ENCODE results near the gene CLHC1. TPM values are rescaled to one million over a fixed set of nuclear protein-coding genes. Genes with fewer than 3 reads are reported as not detected.
"Not testable (repeated sequence)": the region's sequence is repeated elsewhere in the genome, so short reads cannot be mapped to it uniquely, and the experiment has no call there.

CLHC1 gene
- total RNA-seq, 1 donor from 2014 or later, result 6.8 TPM

GRCh38 chr2:55232863-55233657 lies 967 bp upstream of the CLHC1 start:
- DNase-seq (ENCODE audit: low read depth) (peak; percentile 25), FAIRE-seq (no peak)
- H3K36me3 ChIP-seq (ENCODE audit: control insufficient read depth, insufficient read depth, low read length), result peaks cover 12% of the 10 kb centered on the region
- H3K4me3 ChIP-seq (ENCODE audit: low read depth, low read length), result peak overlapping the region; percentile 84
- TF ChIP-seq CTCF (IDR thresholded peaks at IDR 0.05; ENCODE audit: insufficient read depth, low read length, severe bottlenecking), result no peak
- no peaks in the 10 kb centered on the region for H3K27me3 ChIP-seq (ENCODE audit: control insufficient read depth, insufficient read depth, low read length)

GRCh38 chr2:55231546-55232083 lies 478 bp downstream of the CLHC1 start:
- peak; percentile 59 for DNase-seq (ENCODE audit: low read depth)
- no peak for TF ChIP-seq CTCF (IDR thresholded peaks at IDR 0.05; ENCODE audit: insufficient read depth, low read length, severe bottlenecking)
- FAIRE-seq, result no peak
- Histone ChIP-seq H3K36me3 (ENCODE audit: control insufficient read depth, insufficient read depth, low read length) (peaks cover 12% of the 10 kb centered on the region), H3K4me3 (ENCODE audit: low read depth, low read length) (peak overlapping the region; percentile 84), H3K27me3 (ENCODE audit: control insufficient read depth, insufficient read depth, low read length) (no peaks in the 10 kb centered on the region)

- Histone ChIP-seq H3K4me3 (ENCODE audit: low read depth, low read length) (no peak overlapping the region), H3K36me3 (ENCODE audit: control insufficient read depth, insufficient read depth, low read length) (peaks cover 10% of the 10 kb centered on the region), H3K27me3 (ENCODE audit: control insufficient read depth, insufficient read depth, low read length) (no peaks in the 10 kb centered on the region)
- no peak for TF ChIP-seq CTCF (IDR thresholded peaks at IDR 0.05; ENCODE audit: insufficient read depth, low read length, severe bottlenecking)
- DNase-seq (ENCODE audit: low read depth) (no peak), FAIRE-seq (no peak)
These were observed 1.5 kb downstream of the CLHC1 start for GRCh38 chr2:55230551-55230950.

GRCh38 chr2:55229221-55229620 lies 2.9 kb downstream of the CLHC1 start:
- no peak for TF ChIP-seq CTCF (IDR thresholded peaks at IDR 0.05; ENCODE audit: insufficient read depth, low read length, severe bottlenecking)
- H3K27me3 ChIP-seq (ENCODE audit: control insufficient read depth, insufficient read depth, low read length), result no peaks in the 10 kb centered on the region
- H3K36me3 ChIP-seq (ENCODE audit: control insufficient read depth, insufficient read depth, low read length), result peaks cover 8% of the 10 kb centered on the region
- DNase-seq (ENCODE audit: low read depth) (no peak), FAIRE-seq (no peak)
- H3K4me3 ChIP-seq (ENCODE audit: low read depth, low read length), result no peak overlapping the region

- TF ChIP-seq CTCF (IDR thresholded peaks at IDR 0.05; ENCODE audit: insufficient read depth, low read length, severe bottlenecking), result no peak
- H3K27me3 ChIP-seq (ENCODE audit: control insufficient read depth, insufficient read depth, low read length), result no peaks in the 10 kb centered on the region
- DNase-seq (ENCODE audit: low read depth) (no peak), FAIRE-seq (no peak)
- peaks cover 3% of the 10 kb centered on the region for H3K36me3 ChIP-seq (ENCODE audit: control insufficient read depth, insufficient read depth, low read length)
- no peak overlapping the region for H3K4me3 ChIP-seq (ENCODE audit: low read depth, low read length)
These were observed 3.9 kb downstream of the CLHC1 start for GRCh38 chr2:55228226-55228563.

- not testable (repeated sequence) for H3K4me3 ChIP-seq (ENCODE audit: low read depth, low read length); H3K27me3 ChIP-seq (ENCODE audit: control insufficient read depth, insufficient read depth, low read length); FAIRE-seq; H3K36me3 ChIP-seq (ENCODE audit: control insufficient read depth, insufficient read depth, low read length); DNase-seq (ENCODE audit: low read depth)
These were observed 4.5 kb downstream of the CLHC1 start for GRCh38 chr2:55227437-55228225.
